Measurements from ENCODE around the gene CTDP1.

CTDP1 gene

DNA sequence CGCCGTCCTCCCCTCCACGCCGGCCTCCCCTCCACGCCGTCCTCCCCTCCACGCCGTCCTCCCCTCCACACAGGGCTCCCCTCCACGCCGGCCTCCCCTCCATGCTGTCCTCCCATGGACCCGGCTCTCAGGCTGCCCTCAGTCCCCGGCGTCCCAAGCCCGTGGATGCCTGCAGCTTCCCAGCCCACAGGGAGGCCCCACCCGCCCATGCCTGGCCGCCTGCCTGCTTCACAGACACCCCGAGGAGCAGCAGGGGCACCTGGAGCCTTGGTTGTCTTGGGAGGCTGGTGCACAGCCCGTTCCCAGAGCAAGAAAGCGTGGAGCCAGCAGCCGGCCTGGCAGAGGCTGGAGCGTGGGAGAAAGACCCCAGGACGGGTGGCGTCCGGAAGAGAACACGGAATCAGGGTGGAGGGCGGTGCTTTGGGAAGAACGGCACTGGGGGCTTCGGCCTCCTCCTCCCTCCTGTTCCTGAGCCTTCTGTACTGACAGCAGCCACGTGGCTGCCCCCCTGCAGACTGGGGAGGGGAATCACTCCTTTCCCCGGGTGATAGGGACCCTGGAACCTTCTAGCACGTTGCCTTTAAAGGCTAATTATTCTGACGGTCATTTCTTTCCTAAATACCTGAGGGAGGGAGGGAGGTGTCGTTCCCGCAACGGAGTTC is 92.0 kb downstream of the CTDP1 start:
- Histone ChIP-seq H3K36me3 (ENCODE audit: insufficient read depth, low read length) (no peaks in the 10 kb centered on the region), H3K27me3 (ENCODE audit: insufficient read depth, low read length) (no peaks in the 10 kb centered on the region), H2AFZ (ENCODE audit: low read depth, low read length) (no peak overlapping the region), H3K4me3 (ENCODE audit: low read length) (no peak overlapping the region), H3K9me3 (ENCODE audit: low read length) (peaks cover 13% of the 10 kb centered on the region), H3K4me1 (ENCODE audit: insufficient read depth, low read length) (no peaks in the 10 kb centered on the region)

DNA sequence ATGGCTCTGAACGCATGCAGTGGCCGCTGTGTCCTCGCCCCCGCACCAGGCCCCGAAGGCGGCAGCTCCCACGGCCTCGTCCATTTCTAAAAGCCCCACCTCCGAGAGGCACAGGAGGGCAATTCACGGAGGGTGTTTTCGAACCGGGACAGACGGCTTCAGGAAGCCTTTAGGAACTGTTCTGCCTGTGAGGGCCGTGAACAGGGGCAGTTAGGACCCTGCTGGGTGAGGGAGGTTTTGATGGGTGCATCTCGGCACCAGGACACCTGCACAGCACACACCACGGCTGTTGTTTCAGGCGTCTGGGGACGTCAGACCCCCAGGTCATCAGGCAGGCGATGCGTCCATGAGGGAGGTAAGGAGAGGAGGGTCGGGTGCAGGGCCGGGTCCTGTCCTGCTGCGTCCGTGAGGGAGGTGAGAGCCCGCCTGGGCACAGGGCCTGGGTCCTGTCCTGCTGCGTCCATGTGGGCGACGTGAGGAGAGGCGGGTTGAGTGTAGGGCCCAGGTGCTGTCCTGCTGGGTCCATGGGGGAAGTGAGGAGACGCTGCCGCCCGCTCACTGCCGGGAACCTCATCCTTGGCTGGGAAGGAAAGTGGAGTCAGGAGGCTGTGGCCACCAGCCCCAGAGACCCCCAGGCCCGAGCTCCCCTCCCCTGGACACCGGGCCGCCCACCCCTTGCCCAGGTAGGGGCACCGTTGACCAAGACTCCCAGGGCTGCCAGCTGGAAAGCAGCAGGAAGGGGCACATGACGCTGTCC is 92.7 kb downstream of the CTDP1 start:
- H3K4me1 ChIP-seq (ENCODE audit: insufficient read depth, low read length), result no peaks in the 10 kb centered on the region
- peaks cover 7% of the 10 kb centered on the region for H3K9me3 ChIP-seq (ENCODE audit: low read length)
- H3K4me3 ChIP-seq (ENCODE audit: low read length), result no peak overlapping the region
- H3K27me3 ChIP-seq (ENCODE audit: insufficient read depth, low read length), result no peaks in the 10 kb centered on the region
- no peaks in the 10 kb centered on the region for H3K36me3 ChIP-seq (ENCODE audit: insufficient read depth, low read length)
- H2AFZ ChIP-seq (ENCODE audit: low read depth, low read length), result no peak overlapping the region

DNA sequence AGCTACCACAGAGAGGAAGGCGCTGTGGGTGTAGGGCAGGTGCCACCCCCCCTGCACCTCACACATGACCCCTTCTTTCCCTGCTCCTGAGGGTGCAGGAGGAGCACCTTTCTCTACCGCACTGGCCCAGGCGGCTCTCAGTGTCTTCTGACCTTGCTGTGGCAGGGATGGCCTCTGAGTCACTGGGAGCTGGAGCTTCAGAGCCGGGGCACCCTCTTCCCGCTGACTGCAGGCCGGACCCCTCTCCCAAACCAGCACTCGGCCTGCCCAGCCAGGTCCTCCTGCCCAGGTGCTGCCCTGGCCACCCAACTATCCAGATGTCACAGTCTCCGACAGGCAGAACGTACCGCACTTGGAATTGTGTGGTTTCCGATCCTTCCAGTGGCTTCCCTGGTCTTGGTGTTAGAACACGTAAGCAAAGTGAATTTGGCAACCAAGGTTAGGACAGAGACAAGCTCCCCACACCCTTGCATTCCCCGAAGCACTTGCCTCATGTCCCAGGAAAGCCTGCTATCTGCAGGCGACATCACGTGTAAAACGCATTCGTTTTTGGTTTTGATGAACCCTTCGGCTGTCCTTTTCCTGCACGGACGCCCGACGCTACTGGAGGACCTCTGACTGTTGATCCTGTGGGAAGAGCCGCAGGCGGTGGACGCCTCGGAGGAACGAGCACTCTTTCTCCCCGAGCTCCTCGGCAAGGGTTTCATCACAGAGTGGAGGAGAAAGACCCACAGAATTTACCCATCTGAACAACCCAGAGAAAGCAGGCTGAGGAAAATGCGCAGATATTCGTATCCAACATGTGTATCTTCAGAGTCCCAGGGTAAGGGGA is 93.5 kb downstream of the CTDP1 start:
- Histone ChIP-seq H3K4me3 (ENCODE audit: low read length) (no peak overlapping the region), H3K4me1 (ENCODE audit: insufficient read depth, low read length) (no peaks in the 10 kb centered on the region), H3K36me3 (ENCODE audit: insufficient read depth, low read length) (no peaks in the 10 kb centered on the region), H3K9me3 (ENCODE audit: low read length) (peaks cover 5% of the 10 kb centered on the region), H3K27me3 (ENCODE audit: insufficient read depth, low read length) (no peaks in the 10 kb centered on the region), H2AFZ (ENCODE audit: low read depth, low read length) (no peak overlapping the region)

DNA sequence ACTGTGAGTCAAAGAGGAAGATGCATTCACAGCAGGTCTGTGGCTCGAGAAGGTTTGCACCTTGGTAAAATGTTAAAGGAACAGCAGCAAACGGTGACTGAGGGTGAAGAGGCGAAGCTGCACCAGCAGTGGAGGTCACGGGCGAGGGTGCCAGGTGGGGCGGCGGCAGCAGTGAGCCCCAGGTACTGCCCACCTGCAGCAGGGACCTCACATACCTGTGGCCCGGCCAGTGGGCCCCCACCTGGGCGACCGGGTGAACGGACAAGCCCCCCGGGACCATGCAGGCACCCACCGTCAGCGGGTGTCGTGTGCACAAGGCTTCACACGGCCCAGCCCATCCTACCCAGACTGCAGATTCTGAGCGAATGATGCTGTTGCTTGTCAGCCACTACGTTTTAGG is 94.5 kb downstream of the CTDP1 start:
- H3K9me3 ChIP-seq (ENCODE audit: low read length), result peaks cover 5% of the 10 kb centered on the region
- no peaks in the 10 kb centered on the region for H3K36me3 ChIP-seq (ENCODE audit: insufficient read depth, low read length)
- H3K27me3 ChIP-seq (ENCODE audit: insufficient read depth, low read length), result no peaks in the 10 kb centered on the region
- H2AFZ ChIP-seq (ENCODE audit: low read depth, low read length), result no peak overlapping the region
- H3K4me1 ChIP-seq (ENCODE audit: insufficient read depth, low read length), result no peaks in the 10 kb centered on the region
- no peak overlapping the region for H3K4me3 ChIP-seq (ENCODE audit: low read length)

DNA sequence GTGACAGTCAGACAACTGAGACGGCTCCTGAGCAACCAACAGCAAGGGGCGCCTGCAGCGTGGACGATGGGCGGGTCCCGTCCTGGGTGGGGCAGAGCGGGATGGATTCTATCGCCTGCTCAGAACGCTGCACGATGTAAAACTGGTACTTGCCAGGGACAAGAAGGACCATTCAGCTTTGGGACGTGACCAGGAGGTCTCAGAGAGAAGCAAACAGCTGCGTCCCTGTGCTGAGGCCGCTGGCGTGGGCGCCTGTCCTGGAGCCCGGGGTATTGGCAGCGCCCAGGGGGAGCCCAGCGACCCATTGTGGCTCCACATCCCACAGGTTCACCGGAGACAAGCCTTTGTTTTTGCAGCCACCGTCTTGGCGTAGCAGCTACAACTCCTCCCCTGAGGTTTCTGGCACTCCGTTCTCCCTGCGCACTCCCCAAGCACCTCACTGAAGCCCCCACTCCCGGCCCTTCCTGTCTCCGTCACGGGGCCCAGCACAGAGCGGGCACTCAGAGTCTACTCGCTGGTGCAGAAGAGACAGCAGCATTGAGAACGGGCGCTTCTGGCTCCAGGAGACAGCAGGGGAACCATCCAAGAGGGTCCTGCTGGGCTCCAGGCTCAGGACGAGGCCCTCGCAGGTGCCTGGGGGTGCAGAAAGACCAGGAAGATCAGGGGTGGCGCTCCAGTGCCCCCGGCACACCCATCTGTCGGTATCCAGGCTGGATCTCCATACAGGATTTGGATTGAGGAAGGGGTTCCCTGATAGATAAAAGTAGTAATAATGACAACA is 96.0 kb downstream of the CTDP1 start:
- Histone ChIP-seq H2AFZ (ENCODE audit: low read depth, low read length) (no peak overlapping the region), H3K4me3 (ENCODE audit: low read length) (no peak overlapping the region), H3K27me3 (ENCODE audit: insufficient read depth, low read length) (no peaks in the 10 kb centered on the region), H3K9me3 (ENCODE audit: low read length) (peaks cover 3% of the 10 kb centered on the region), H3K4me1 (ENCODE audit: insufficient read depth, low read length) (no peaks in the 10 kb centered on the region), H3K36me3 (ENCODE audit: insufficient read depth, low read length) (no peaks in the 10 kb centered on the region)

DNA sequence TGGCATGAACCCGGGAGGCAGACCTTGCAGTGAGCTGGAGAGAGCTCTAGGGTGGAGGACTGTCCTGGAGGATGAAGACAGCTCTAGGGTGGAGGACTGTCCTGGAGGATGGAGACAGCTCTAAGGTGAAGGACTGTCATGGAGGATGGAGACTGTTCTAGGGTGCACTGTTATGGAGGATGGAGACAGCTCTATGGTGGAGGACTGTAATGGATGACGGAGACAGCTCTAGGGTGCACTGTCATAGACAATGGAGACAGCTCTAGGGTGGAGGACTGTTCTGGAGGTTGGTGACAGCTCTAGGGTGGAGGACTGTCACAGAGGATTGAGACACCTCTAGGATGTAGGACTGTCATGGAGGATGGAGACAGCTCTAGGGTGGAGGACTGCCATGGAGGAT is 97.1 kb downstream of the CTDP1 start:
- Histone ChIP-seq H3K36me3 (ENCODE audit: insufficient read depth, low read length) (no peaks in the 10 kb centered on the region), H3K9me3 (ENCODE audit: low read length) (peaks cover 3% of the 10 kb centered on the region), H3K4me3 (ENCODE audit: low read length) (no peak overlapping the region), H3K4me1 (ENCODE audit: insufficient read depth, low read length) (no peaks in the 10 kb centered on the region), H3K27me3 (ENCODE audit: insufficient read depth, low read length) (no peaks in the 10 kb centered on the region), H2AFZ (ENCODE audit: low read depth, low read length) (no peak overlapping the region)

DNA sequence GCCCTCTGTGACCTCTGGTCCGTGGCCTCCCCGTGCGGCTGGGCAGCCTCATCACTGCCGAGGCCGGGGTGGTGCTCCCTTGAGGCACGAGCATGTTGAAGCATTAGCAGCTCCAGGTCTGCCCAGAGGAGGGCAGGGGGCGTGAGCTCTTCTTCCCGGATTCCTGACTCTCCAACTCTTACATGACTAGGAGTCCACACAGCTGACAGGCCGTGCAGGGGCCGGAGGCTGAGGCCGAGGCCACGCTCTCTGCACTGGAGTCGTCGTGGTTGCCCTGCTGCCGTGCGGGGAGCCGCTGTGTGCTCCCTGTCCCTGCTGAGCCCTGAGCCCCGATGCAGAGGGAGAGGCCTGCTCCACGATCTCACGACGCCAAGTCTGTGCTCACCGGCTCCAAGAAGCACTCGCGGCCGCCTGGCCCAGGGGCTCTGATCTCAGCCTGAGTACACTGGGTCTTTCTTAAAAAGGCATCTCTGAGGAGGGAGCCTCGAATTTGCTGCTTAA is 98.7 kb downstream of the CTDP1 start:
- Histone ChIP-seq H3K27me3 (ENCODE audit: insufficient read depth, low read length) (no peaks in the 10 kb centered on the region), H2AFZ (ENCODE audit: low read depth, low read length) (no peak overlapping the region), H3K36me3 (ENCODE audit: insufficient read depth, low read length) (no peaks in the 10 kb centered on the region), H3K9me3 (ENCODE audit: low read length) (peaks cover 3% of the 10 kb centered on the region), H3K4me3 (ENCODE audit: low read length) (no peak overlapping the region), H3K4me1 (ENCODE audit: insufficient read depth, low read length) (no peaks in the 10 kb centered on the region)

DNA sequence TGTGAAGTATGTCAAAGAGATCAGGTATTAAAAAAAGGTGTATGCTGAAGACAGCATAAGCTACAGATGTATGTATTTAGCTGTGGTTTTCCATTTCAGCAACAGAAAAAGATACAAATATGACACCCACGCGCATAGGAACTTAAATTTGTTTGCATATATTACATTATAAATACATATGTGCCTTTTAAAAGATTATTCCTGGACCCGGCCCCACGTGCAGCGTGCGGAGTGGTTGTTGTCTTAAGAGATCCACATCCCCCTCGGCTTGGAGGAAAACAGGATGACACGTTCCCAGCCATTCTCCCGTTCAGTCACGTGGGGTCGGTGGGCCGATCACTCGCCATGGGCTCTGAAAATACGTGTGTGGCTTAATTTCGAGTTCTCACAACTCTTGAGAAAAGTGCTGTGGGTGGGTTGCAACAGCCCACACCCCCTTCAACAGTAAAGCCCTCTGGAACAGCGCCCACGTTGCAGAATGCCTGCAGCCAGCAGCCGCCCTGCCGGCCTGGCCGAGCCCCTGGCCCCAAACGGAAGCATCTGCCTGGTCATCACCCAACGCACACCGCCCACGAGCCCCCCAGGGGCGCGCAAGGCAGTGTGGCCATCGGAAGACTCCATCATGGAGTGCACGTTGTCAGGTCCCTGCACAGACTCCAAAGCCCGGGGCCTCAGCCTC is 99.6 kb downstream of the CTDP1 start:
- H3K4me3 ChIP-seq (ENCODE audit: low read length), result no peak overlapping the region
- H3K9me3 ChIP-seq (ENCODE audit: low read length), result no peaks in the 10 kb centered on the region
- H2AFZ ChIP-seq (ENCODE audit: low read depth, low read length), result no peak overlapping the region
- H3K4me1 ChIP-seq (ENCODE audit: insufficient read depth, low read length), result no peaks in the 10 kb centered on the region
- H3K36me3 ChIP-seq (ENCODE audit: insufficient read depth, low read length), result no peaks in the 10 kb centered on the region
- H3K27me3 ChIP-seq (ENCODE audit: insufficient read depth, low read length), result peaks cover 4% of the 10 kb centered on the region

DNA sequence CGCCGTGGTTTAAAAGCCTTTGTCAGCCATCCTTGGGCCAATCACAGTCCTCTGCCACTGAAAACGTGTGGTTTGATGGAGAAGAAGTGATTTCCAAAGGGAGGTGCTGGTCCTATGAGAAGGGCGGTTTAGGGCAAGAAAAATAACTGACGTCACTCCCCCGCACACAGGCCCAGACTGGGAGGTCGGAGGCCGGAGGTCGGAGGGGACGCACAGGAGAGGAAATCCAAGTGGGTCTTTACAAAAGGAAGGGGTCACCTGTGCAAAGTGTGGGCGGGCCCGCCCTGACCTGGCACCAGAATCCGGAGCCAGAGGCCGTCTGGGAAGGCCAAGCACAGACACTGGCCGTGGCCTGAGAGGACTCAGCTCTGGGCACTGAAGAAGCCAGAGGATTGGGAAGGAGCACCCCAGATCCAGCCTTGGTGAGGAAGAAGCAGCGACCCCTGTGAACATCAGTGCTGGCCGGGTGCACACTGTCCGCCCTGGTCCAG is 100.1 kb downstream of the CTDP1 start:
- Histone ChIP-seq H3K36me3 (ENCODE audit: insufficient read depth, low read length) (no peaks in the 10 kb centered on the region), H3K4me3 (ENCODE audit: low read length) (no peak overlapping the region), H3K4me1 (ENCODE audit: insufficient read depth, low read length) (no peaks in the 10 kb centered on the region), H3K9me3 (ENCODE audit: low read length) (no peaks in the 10 kb centered on the region), H3K27me3 (ENCODE audit: insufficient read depth, low read length) (peaks cover 9% of the 10 kb centered on the region), H2AFZ (ENCODE audit: low read depth, low read length) (no peak overlapping the region)

DNA sequence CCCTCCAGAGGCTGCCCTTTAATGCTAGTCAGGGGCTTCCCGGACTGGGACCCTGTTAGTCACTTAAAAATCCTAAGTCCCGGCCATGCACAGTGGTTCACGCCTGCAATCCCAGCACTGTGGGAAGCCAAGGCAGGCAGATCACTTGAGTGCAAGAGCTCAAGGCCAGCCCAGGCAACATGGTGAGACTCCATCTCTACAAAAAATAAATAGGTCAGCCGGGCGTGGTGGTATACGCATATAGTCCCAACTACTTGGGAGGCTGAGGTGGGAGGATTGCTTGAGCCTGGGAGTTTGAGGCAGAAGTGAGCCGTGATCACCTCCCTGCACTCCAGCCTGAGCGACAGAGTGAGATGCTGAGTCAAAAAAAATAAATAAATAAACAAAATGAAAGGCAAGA is 100.9 kb downstream of the CTDP1 start:
- no peaks in the 10 kb centered on the region for H3K4me1 ChIP-seq (ENCODE audit: insufficient read depth, low read length)
- no peak overlapping the region for H3K4me3 ChIP-seq (ENCODE audit: low read length)
- no peak overlapping the region for H2AFZ ChIP-seq (ENCODE audit: low read depth, low read length)
- H3K9me3 ChIP-seq (ENCODE audit: low read length), result no peaks in the 10 kb centered on the region
- no peaks in the 10 kb centered on the region for H3K36me3 ChIP-seq (ENCODE audit: insufficient read depth, low read length)
- peaks cover 15% of the 10 kb centered on the region for H3K27me3 ChIP-seq (ENCODE audit: insufficient read depth, low read length)

DNA sequence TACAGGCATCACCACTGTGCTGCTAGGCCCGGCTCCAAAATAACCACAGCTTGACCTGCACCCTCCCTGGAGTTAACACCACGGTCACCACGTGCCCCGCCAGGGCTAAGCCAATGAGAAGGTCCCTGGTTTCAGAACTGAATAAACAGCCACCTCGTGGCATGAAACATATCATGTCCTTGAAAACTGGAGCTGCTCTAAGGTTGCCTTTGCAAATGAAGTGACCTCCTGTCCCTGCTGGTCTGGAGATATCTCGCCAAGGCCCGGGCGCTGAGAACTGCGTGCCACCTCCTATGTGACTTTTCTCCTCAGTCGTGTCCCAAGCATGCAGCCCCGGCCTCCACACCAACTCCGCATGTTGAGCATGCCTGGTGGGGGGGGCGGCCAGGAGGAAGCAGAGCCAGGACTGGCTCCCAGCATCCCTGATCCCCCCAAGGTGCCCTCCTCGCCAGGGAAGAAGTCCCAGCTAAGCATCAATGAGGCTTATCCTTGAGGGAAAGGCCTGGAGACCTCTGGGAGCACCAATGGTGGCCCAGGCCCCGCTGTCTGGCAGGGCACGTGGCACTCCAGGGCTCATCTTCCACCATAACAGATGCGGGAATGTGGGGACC is 101.8 kb downstream of the CTDP1 start:
- H3K36me3 ChIP-seq (ENCODE audit: insufficient read depth, low read length), result no peaks in the 10 kb centered on the region
- H2AFZ ChIP-seq (ENCODE audit: low read depth, low read length), result no peak overlapping the region
- no peak overlapping the region for H3K4me3 ChIP-seq (ENCODE audit: low read length)
- H3K27me3 ChIP-seq (ENCODE audit: insufficient read depth, low read length), result peaks cover 24% of the 10 kb centered on the region
- no peaks in the 10 kb centered on the region for H3K9me3 ChIP-seq (ENCODE audit: low read length)
- H3K4me1 ChIP-seq (ENCODE audit: insufficient read depth, low read length), result no peaks in the 10 kb centered on the region
